ENCODE data around the gene RIC8B.

RIC8B gene

DNA sequence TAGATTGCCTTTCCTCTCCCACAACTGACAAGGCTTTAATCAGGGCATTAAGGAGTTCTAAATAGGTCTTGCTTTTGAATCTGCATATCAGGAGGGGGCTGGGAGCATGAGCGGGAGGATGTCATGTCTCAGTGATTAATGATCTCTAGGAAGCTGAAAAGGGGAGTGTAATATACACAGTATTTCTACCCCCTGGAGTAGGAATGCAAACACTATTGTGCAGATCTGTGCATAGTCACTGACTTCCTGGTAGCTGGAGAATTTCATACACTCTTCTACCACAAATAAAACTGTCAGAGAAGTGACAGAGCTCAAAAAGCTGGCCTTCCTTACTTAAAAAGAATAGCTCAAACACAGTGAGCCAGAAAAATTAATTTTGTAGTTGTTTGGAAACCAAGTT lies 65.8 kb downstream of the RIC8B start:
- Histone ChIP-seq H3K36me3 (ENCODE audit: control insufficient read depth in 2 of 2, insufficient read depth in 2 of 2, low read length in 2 of 2) (peaks cover 3 to 18% of the 10 kb centered on the region in 2 donors), H3K9ac (ENCODE audit: low read depth in 1 of 2, low read length in 2 of 2) (no peak overlapping the region), H3K9me3 (ENCODE audit: control insufficient read depth in 2 of 2, low read length in 2 of 2) (no peaks in the 10 kb centered on the region), H3K27me3 (ENCODE audit: control insufficient read depth in 2 of 2, insufficient read depth in 2 of 2, low read length in 2 of 2) (no peaks in the 10 kb centered on the region), H3K4me3 (ENCODE audit: low read length in 2 of 2) (no peak overlapping the region), H3K27ac (ENCODE audit: low read depth in 2 of 2, low read length in 2 of 2) (no peak overlapping the region), H3K4me1 (ENCODE audit: control insufficient read depth in 2 of 2, insufficient read depth in 2 of 2, low read length in 2 of 2) (peaks cover 0 to 12% of the 10 kb centered on the region in 2 donors)

GRCh38 chr12:106841510-106842302 lies 67.2 kb downstream of the RIC8B start:
- Histone ChIP-seq H3K27ac (ENCODE audit: low read depth in 2 of 2, low read length in 2 of 2) (no peak overlapping the region), H3K9ac (ENCODE audit: low read depth in 1 of 2, low read length in 2 of 2) (no peak overlapping the region), H3K4me1 (ENCODE audit: control insufficient read depth in 2 of 2, insufficient read depth in 2 of 2, low read length in 2 of 2) (peaks cover 0 to 12% of the 10 kb centered on the region in 2 donors), H3K9me3 (ENCODE audit: control insufficient read depth in 2 of 2, low read length in 2 of 2) (no peaks in the 10 kb centered on the region), H3K27me3 (ENCODE audit: control insufficient read depth in 2 of 2, insufficient read depth in 2 of 2, low read length in 2 of 2) (no peaks in the 10 kb centered on the region), H3K36me3 (ENCODE audit: control insufficient read depth in 2 of 2, insufficient read depth in 2 of 2, low read length in 2 of 2) (peaks cover 14 to 28% of the 10 kb centered on the region in 2 donors), H3K4me3 (ENCODE audit: low read length in 2 of 2) (no peak overlapping the region)

- H3K27ac ChIP-seq (ENCODE audit: low read depth in 2 of 2, low read length in 2 of 2): no peak overlapping the region
- H3K36me3 ChIP-seq (ENCODE audit: control insufficient read depth in 2 of 2, insufficient read depth in 2 of 2, low read length in 2 of 2): peaks cover 17 to 41% of the 10 kb centered on the region in 2 donors
- no peaks in the 10 kb centered on the region for H3K9me3 ChIP-seq (ENCODE audit: control insufficient read depth in 2 of 2, low read length in 2 of 2)
- no peak overlapping the region for H3K4me3 ChIP-seq (ENCODE audit: low read length in 2 of 2)
- no peaks in the 10 kb centered on the region for H3K27me3 ChIP-seq (ENCODE audit: control insufficient read depth in 2 of 2, insufficient read depth in 2 of 2, low read length in 2 of 2)
- H3K4me1 ChIP-seq (ENCODE audit: control insufficient read depth in 2 of 2, insufficient read depth in 2 of 2, low read length in 2 of 2): peaks cover 0 to 4% of the 10 kb centered on the region in 2 donors
- H3K9ac ChIP-seq (ENCODE audit: low read depth in 1 of 2, low read length in 2 of 2): no peak overlapping the region
These were observed 71.4 kb downstream of the RIC8B start for GRCh38 chr12:106845902-106846301.

GRCh38 chr12:106847861-106848260 lies 73.4 kb downstream of the RIC8B start:
- no peak overlapping the region for H3K9ac ChIP-seq (ENCODE audit: low read depth in 1 of 2, low read length in 2 of 2)
- no peaks in the 10 kb centered on the region for H3K9me3 ChIP-seq (ENCODE audit: control insufficient read depth in 2 of 2, low read length in 2 of 2)
- no peak overlapping the region for H3K27ac ChIP-seq (ENCODE audit: low read depth in 2 of 2, low read length in 2 of 2)
- peaks cover 23 to 49% of the 10 kb centered on the region in 2 donors for H3K36me3 ChIP-seq (ENCODE audit: control insufficient read depth in 2 of 2, insufficient read depth in 2 of 2, low read length in 2 of 2)
- H3K4me1 ChIP-seq (ENCODE audit: control insufficient read depth in 2 of 2, insufficient read depth in 2 of 2, low read length in 2 of 2): no peaks in the 10 kb centered on the region
- H3K27me3 ChIP-seq (ENCODE audit: control insufficient read depth in 2 of 2, insufficient read depth in 2 of 2, low read length in 2 of 2): no peaks in the 10 kb centered on the region
- no peak overlapping the region for H3K4me3 ChIP-seq (ENCODE audit: low read length in 2 of 2)

GRCh38 chr12:106851306-106851705 lies 76.8 kb downstream of the RIC8B start:
- H3K36me3 ChIP-seq (ENCODE audit: control insufficient read depth in 2 of 2, insufficient read depth in 2 of 2, low read length in 2 of 2): peaks cover 10 to 30% of the 10 kb centered on the region in 2 donors
- H3K27ac ChIP-seq (ENCODE audit: low read depth in 2 of 2, low read length in 2 of 2): no peak overlapping the region

GRCh38 chr12:106854723-106855122 lies 80.2 kb downstream of the RIC8B start:
- Histone ChIP-seq H3K27ac (ENCODE audit: low read depth in 2 of 2, low read length in 2 of 2) (no peak overlapping the region), H3K9ac (ENCODE audit: low read depth in 1 of 2, low read length in 2 of 2) (no peak overlapping the region), H3K4me1 (ENCODE audit: control insufficient read depth in 2 of 2, insufficient read depth in 2 of 2, low read length in 2 of 2) (peaks cover 0 to 4% of the 10 kb centered on the region in 2 donors), H3K36me3 (ENCODE audit: control insufficient read depth in 2 of 2, insufficient read depth in 2 of 2, low read length in 2 of 2) (peaks cover 10 to 22% of the 10 kb centered on the region in 2 donors), H3K27me3 (ENCODE audit: control insufficient read depth in 2 of 2, insufficient read depth in 2 of 2, low read length in 2 of 2) (no peaks in the 10 kb centered on the region), H3K4me3 (ENCODE audit: low read length in 2 of 2) (no peak overlapping the region), H3K9me3 (ENCODE audit: control insufficient read depth in 2 of 2, low read length in 2 of 2) (no peaks in the 10 kb centered on the region)

More at GRCh38 chr12:106851306-106851705, 76.8 kb downstream of the RIC8B start:
- no peak overlapping the region for H3K9ac ChIP-seq (ENCODE audit: low read depth in 1 of 2, low read length in 2 of 2)
- H3K4me1 ChIP-seq (ENCODE audit: control insufficient read depth in 2 of 2, insufficient read depth in 2 of 2, low read length in 2 of 2): peaks cover 0 to 4% of the 10 kb centered on the region in 2 donors
- H3K4me3 ChIP-seq (ENCODE audit: low read length in 2 of 2): no peak overlapping the region
- no peaks in the 10 kb centered on the region for H3K9me3 ChIP-seq (ENCODE audit: control insufficient read depth in 2 of 2, low read length in 2 of 2)
- no peaks in the 10 kb centered on the region for H3K27me3 ChIP-seq (ENCODE audit: control insufficient read depth in 2 of 2, insufficient read depth in 2 of 2, low read length in 2 of 2)

GRCh38 chr12:106855221-106855758 lies 80.8 kb downstream of the RIC8B start:
- Histone ChIP-seq H3K4me1 (ENCODE audit: control insufficient read depth in 2 of 2, insufficient read depth in 2 of 2, low read length in 2 of 2) (peaks cover 0 to 4% of the 10 kb centered on the region in 2 donors), H3K9me3 (ENCODE audit: control insufficient read depth in 2 of 2, low read length in 2 of 2) (no peaks in the 10 kb centered on the region), H3K9ac (ENCODE audit: low read depth in 1 of 2, low read length in 2 of 2) (no peak overlapping the region), H3K4me3 (ENCODE audit: low read length in 2 of 2) (no peak overlapping the region), H3K27ac (ENCODE audit: low read depth in 2 of 2, low read length in 2 of 2) (no peak overlapping the region), H3K36me3 (ENCODE audit: control insufficient read depth in 2 of 2, insufficient read depth in 2 of 2, low read length in 2 of 2) (peaks cover 14 to 22% of the 10 kb centered on the region in 2 donors), H3K27me3 (ENCODE audit: control insufficient read depth in 2 of 2, insufficient read depth in 2 of 2, low read length in 2 of 2) (no peaks in the 10 kb centered on the region)

DNA sequence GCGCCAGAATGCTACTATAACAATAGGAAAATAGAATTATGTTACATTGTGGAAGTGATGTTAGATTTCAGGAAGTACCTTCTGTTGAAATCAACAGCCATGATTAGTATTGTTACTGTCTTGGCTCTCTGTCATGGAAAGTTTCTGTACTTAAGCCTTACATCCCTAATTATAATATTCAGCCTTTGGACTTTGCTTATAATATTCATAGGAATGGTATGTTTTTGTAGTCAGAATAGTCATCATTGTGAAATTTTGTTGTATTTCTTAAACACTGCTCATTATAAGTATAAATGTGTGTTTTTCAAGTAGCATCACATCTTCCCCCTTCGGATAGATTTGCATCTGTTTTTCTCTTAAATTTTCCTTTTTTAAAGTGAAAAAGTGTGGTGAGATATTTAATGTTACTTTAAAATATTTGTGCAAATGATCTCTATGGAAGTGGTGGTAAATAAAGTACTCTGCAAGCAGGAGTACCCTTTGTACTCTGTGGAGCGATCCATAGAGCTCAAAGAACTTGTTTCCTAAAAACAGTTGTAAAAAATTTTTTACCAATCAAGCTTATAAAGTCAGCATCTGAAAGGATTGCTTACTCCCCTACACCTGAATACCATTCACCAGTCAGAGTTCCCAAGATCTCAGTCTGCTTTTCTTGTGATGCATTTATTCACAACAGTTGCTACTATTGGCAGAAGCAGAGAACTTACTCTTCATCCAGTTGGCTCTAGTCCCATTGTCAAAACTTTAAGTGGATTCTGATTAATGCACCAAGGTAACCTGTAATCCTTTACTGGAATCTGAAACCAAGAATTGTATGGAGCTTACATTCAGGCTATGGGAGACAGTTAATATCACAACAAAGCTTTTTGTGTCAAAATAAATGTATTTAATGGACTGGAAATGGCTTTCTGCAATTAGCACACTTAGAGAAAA lies 87.8 kb downstream of the RIC8B start:
- H3K9ac ChIP-seq (ENCODE audit: low read depth in 1 of 2, low read length in 2 of 2): no peak overlapping the region
- no peaks in the 10 kb centered on the region for H3K27me3 ChIP-seq (ENCODE audit: control insufficient read depth in 2 of 2, insufficient read depth in 2 of 2, low read length in 2 of 2)
- H3K4me3 ChIP-seq (ENCODE audit: low read length in 2 of 2): no peak overlapping the region
- no peak overlapping the region for H3K27ac ChIP-seq (ENCODE audit: low read depth in 2 of 2, low read length in 2 of 2)
- no peaks in the 10 kb centered on the region for H3K4me1 ChIP-seq (ENCODE audit: control insufficient read depth in 2 of 2, insufficient read depth in 2 of 2, low read length in 2 of 2)
- peaks cover 18 to 22% of the 10 kb centered on the region in 2 donors for H3K36me3 ChIP-seq (ENCODE audit: control insufficient read depth in 2 of 2, insufficient read depth in 2 of 2, low read length in 2 of 2)
- H3K9me3 ChIP-seq (ENCODE audit: control insufficient read depth in 2 of 2, low read length in 2 of 2): no peaks in the 10 kb centered on the region

GRCh38 chr12:106863189-106863588 lies 88.7 kb downstream of the RIC8B start:
- no peak overlapping the region for H3K4me3 ChIP-seq (ENCODE audit: low read length in 2 of 2)
- no peak overlapping the region for H3K9ac ChIP-seq (ENCODE audit: low read depth in 1 of 2, low read length in 2 of 2)
- no peaks in the 10 kb centered on the region for H3K4me1 ChIP-seq (ENCODE audit: control insufficient read depth in 2 of 2, insufficient read depth in 2 of 2, low read length in 2 of 2)
- no peaks in the 10 kb centered on the region for H3K27me3 ChIP-seq (ENCODE audit: control insufficient read depth in 2 of 2, insufficient read depth in 2 of 2, low read length in 2 of 2)
- H3K36me3 ChIP-seq (ENCODE audit: control insufficient read depth in 2 of 2, insufficient read depth in 2 of 2, low read length in 2 of 2): peaks cover 18 to 22% of the 10 kb centered on the region in 2 donors
- H3K9me3 ChIP-seq (ENCODE audit: control insufficient read depth in 2 of 2, low read length in 2 of 2): no peaks in the 10 kb centered on the region
- H3K27ac ChIP-seq (ENCODE audit: low read depth in 2 of 2, low read length in 2 of 2): no peak overlapping the region

DNA sequence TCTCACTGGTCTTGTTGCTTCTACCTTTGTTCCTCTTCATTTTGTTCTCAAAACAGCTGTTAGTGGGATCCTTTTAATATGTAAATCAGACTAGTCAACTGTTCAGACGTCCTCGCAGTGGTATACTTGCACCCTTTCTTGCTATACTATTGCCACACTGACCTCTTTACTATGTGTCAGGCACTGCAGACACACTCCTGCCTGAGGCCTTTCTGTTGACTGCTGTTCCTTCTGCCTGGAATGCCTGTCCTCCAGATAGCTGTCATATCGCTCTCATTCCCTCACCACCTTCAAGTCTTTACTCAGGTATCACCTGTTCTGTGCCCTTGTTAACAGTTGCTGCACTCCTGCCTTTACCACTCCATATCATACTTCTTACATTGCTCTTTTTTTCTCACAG lies 91.2 kb downstream of the RIC8B start:
- Histone ChIP-seq H3K4me3 (ENCODE audit: low read length in 2 of 2) (no peak overlapping the region), H3K9me3 (ENCODE audit: control insufficient read depth in 2 of 2, low read length in 2 of 2) (no peaks in the 10 kb centered on the region), H3K36me3 (ENCODE audit: control insufficient read depth in 2 of 2, insufficient read depth in 2 of 2, low read length in 2 of 2) (peaks cover 12 to 14% of the 10 kb centered on the region in 2 donors), H3K27ac (ENCODE audit: low read depth in 2 of 2, low read length in 2 of 2) (no peak overlapping the region), H3K4me1 (ENCODE audit: control insufficient read depth in 2 of 2, insufficient read depth in 2 of 2, low read length in 2 of 2) (no peaks in the 10 kb centered on the region), H3K27me3 (ENCODE audit: control insufficient read depth in 2 of 2, insufficient read depth in 2 of 2, low read length in 2 of 2) (no peaks in the 10 kb centered on the region), H3K9ac (ENCODE audit: low read depth in 1 of 2, low read length in 2 of 2) (no peak overlapping the region)
